Erythroblast (primary cell): Measurements from ENCODE around the gene CNOT1.

Source experiments
- GATA1 ChIP-seq: IDR thresholded peaks from 2 replicates; pipeline ENCODE4 v1.6.1; 2011; ENCODE audit warnings: low read depth, mild to moderate bottlenecking, control low read depth, low read length, moderate library complexity
- POLR2A ChIP-seq: IDR thresholded peaks from 2 replicates; pipeline ENCODE4 v1.6.1; 2011; ENCODE audit warnings: mild to moderate bottlenecking, low read length

DNA sequence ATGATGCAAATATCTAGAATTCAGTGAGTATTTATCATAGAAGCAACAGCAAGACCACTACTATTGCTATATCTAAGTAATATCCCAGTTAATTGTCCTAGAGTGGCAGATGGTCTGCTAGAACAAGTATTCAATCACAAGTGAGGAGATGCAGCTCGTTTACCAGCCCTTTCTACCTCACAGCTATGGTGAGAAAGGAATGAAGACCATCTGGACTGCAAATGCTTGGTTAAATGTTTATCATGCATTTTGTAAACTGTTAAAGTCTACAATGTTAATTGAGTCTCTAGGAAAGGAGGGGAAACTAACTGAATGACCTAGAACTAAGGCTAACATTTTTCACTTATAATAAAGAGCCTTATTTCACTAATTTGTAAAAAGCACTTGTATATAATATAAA, 52.5 kb downstream of the CNOT1 start:
- TF ChIP-seq POLR2A (no peak), GATA1 (no peak)
